Heart left ventricle (tissue), 16 donors: Measurements from ENCODE around the gene ETF1. TPM values are rescaled to one million over a fixed set of nuclear protein-coding genes. Genes with fewer than 3 reads are reported as not detected.

Source experiments
- ATAC-seq, 4 donors: fragments of 200-7000 bp; cut with Tn5 transposase; one replicate each; pipeline ENCODE4 v1.9.1; 2020 to 2022; ENCODE audit warnings: moderate library complexity in 4 of 4, mild to moderate bottlenecking in 3 of 4, moderate number of reproducible peaks in 1 of 4
- DNase-seq, 5 donors: peaks; one replicate each; pipeline ENCODE4 v3.0.0-alpha.2; 2020
- H3K27ac ChIP-seq, 12 donors: fragments of 200-600 bp; sonication (generic) in 4 of 12; one replicate each; pipeline versions ENCODE4 v1.5.0 to v1.8.0; 2016 to 2022; ENCODE audit warnings: mild to moderate bottlenecking in 2 of 12
- H3K27me3 ChIP-seq, 9 donors: fragments of 200-600 bp; sonication (generic) in 2 of 9; one replicate each; pipeline versions ENCODE4 v1.5.1 to v1.8.0; 2016 to 2022; ENCODE audit warnings: mild to moderate bottlenecking in 3 of 9
- H3K36me3 ChIP-seq, 9 donors: fragments of 200-600 bp; sonication (generic) in 2 of 9; one replicate each; pipeline versions ENCODE4 v1.5.0 to v1.8.0; 2018 to 2022; ENCODE audit warnings: mild to moderate bottlenecking in 2 of 9
- H3K4me1 ChIP-seq, 12 donors: fragments of 200-600 bp; sonication (generic) in 4 of 12; one replicate each; pipeline versions ENCODE4 v1.5.0 to v1.8.0; 2016 to 2022; ENCODE audit warnings: mild to moderate bottlenecking in 3 of 12
- H3K4me3 ChIP-seq, 12 donors: fragments of 200-600 bp; sonication (generic) in 4 of 12; one replicate each; pipeline versions ENCODE4 v1.5.0 to v1.8.0; 2017 to 2022; ENCODE audit warnings: mild to moderate bottlenecking in 9 of 12, moderate library complexity in 4 of 12
- H3K9me3 ChIP-seq, 12 donors: fragments of 200-600 bp; sonication (generic) in 4 of 12; one replicate each; pipeline versions ENCODE4 v1.5.0 to v1.8.0; 2016 to 2022; ENCODE audit warnings: mild to moderate bottlenecking in 1 of 12
- POLR2A ChIP-seq, 2 donors: fragments of 450-650 bp; IDR thresholded peaks; one replicate each; pipeline ENCODE4 v1.6.1; 2017; ENCODE audit warnings: antibody characterized with exemption in 2 of 2, mild to moderate bottlenecking in 2 of 2, moderate library complexity in 2 of 2
- WGBS, 4 donors: extraction: QIAGEN DNeasy Blood & Tissue Kit in 2 of 4; methylation state at CpG; one replicate each; pipeline versions ENCODE4 v1.1.5 to v1.1.7; 2013 to 2018; 5-methylcytosine and 5-hydroxymethylcytosine counted together
- intact Hi-C, 10 donors: fragments of 100-400 bp; cut with DNase I; formaldehyde crosslinking; loops; one replicate each; pipeline versions ENCODE4 v1.11.1 to v1.14.2; 2022
- polyA plus RNA-seq, 2 donors: library from polyadenylated mRNA; stranded (reverse); fragments of 200-250 nt; gene quantifications; one replicate each; pipeline ENCODE4 v1.2.3, GENCODE V29; 2013
- total RNA-seq, 9 donors: library from RNA; depleted of rRNA in 2 of 9; stranded (reverse); fragments of >200 nt in 2 of 9; fragmentation: NEBNext Ultra II Directional in 3 of 9; extraction: Animal tissue kit (Norgen Biotek cat#: 25700) in 3 of 9; gene quantifications; one replicate each; pipeline versions ENCODE4 v1.1.0 to v1.2.4, GENCODE V29; 2016 to 2023
- TF ChIP-seq, protein P1 (sequence below), 12 donors: fragments of 200-600 bp; sonication (generic) in 4 of 12; IDR thresholded peaks; one replicate each; pipeline versions ENCODE4 v1.5.0 to v1.8.0; 2018 to 2022; ENCODE audit warnings: antibody characterized with exemption in 12 of 12, mild to moderate bottlenecking in 5 of 12
- donor health status: ischemic (EF 13 %, LVEDD 7.1; RV severe dilation, severe dysfunction).
- donor health status: healthy with polysubstance abuse.
- donor health status: DM: no; HTN: yes; CAD: no.
- donor health status: DM: no; HTN: no; CAD: no.
- donor health status: ischemic (EF 25% LVEDD 6.9; RV normal size, moderate dysfunction).
- donor health status: ischemic (EF 25% LVEDD 5.7; RV mildly dilated, moderate dysfunction).
- donor health status: healthy.
- donor health status: DM: yes; HTN: yes; CAD: no.
- donor health status: ischemic (EF 35%, LVEDD 5.7; RV mildly dilated, moderate dysfunction).
- donor health status: nonischemic (EF 11% LVEDD 7.7; RV severe dilation, severe dysfunction).
- donor health status: DM: yes; HTN: yes; CAD: no.
- donor health status: PGD.
- donor health status: ischemic (EF 29% LVEDD 5.4; RV normal size, mild dysfunction).
- donor health status: nonischemic (EF 23%, LVEDD 6.1; RV moderate dilation, normal function).

The ETF1 gene
- total and polyA plus RNA-seq, 11 donors, result 19.0 to 116 (median 81.8) TPM

- H3K4me1 ChIP-seq, result peaks cover 0 to 40% (median 14%) of the 10 kb centered on the region in 12 donors
- WGBS, 4 donors, result 42 to 45% (median 43%) methylated on average over 9 of the region's 9 CpGs
- no peak for TF ChIP-seq POLR2A (IDR thresholded peaks at IDR 0.05)
- TF ChIP-seq, protein P1, sequence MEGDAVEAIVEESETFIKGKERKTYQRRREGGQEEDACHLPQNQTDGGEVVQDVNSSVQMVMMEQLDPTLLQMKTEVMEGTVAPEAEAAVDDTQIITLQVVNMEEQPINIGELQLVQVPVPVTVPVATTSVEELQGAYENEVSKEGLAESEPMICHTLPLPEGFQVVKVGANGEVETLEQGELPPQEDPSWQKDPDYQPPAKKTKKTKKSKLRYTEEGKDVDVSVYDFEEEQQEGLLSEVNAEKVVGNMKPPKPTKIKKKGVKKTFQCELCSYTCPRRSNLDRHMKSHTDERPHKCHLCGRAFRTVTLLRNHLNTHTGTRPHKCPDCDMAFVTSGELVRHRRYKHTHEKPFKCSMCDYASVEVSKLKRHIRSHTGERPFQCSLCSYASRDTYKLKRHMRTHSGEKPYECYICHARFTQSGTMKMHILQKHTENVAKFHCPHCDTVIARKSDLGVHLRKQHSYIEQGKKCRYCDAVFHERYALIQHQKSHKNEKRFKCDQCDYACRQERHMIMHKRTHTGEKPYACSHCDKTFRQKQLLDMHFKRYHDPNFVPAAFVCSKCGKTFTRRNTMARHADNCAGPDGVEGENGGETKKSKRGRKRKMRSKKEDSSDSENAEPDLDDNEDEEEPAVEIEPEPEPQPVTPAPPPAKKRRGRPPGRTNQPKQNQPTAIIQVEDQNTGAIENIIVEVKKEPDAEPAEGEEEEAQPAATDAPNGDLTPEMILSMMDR (IDR thresholded peaks at IDR 0.05), result no peak
These were observed 31.1 kb upstream of the ETF1 start for GRCh38 chr5:138573949-138574670.

DNA sequence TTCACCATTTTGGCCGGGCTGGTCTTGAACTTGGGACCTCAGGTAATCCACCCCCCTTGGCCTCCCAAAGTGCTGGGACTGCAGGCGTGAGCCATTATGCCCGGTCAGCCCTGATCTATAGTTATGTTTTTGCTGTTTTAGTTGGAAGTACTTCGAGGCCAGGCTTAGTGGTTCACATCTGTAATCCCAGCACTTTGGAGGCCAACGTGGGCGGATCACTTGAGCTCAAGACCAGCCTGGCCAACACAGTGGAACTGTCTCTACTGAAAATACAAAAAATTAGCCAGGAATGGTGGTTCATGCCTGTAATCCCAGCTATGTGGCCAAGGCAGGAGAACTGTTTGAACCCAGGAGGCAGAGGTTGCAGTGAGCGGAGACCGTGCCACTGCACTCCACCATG is 30.2 kb upstream of the ETF1 start:
- Histone ChIP-seq H3K9me3 (no peaks in the 10 kb centered on the region), H3K36me3 (peaks cover 0 to 59% (median 55%) of the 10 kb centered on the region in 9 donors), H3K27ac (peak overlapping the region in 2 of 12 donors; percentile 8 to 99), H3K4me3 (peak overlapping the region in 1 of 12 donors; percentile 89), H3K4me1 (peaks cover 0 to 39% (median 14%) of the 10 kb centered on the region in 12 donors), H3K27me3 (no peaks in the 10 kb centered on the region)
- TF ChIP-seq, protein P1 (IDR thresholded peaks at IDR 0.05), result no peak
- TF ChIP-seq POLR2A (IDR thresholded peaks at IDR 0.05), result no peak
- intact Hi-C loops, result loop anchor here in 1 of 10 donors (10.0 kb wide), 1 partner anchor 692 kb away; no protein-coding TSS in a partner anchor
- DNase-seq, result no peak
- ATAC-seq, result no peak
- 82 to 97% (median 87%) methylated on average over 5 to 8 of the region's 8 CpGs for WGBS, 4 donors

More at GRCh38 chr5:138573949-138574670, 31.1 kb upstream of the ETF1 start:
- ATAC-seq, result no peak
- Histone ChIP-seq H3K36me3 (peaks cover 0 to 50% (median 46%) of the 10 kb centered on the region in 9 donors), H3K27me3 (no peaks in the 10 kb centered on the region), H3K9me3 (no peaks in the 10 kb centered on the region), H3K4me3 (peak overlapping the region; percentile 68 to 98 (median 89)), H3K27ac (peak overlapping the region; percentile 98 to 100 (median 99))
- DNase-seq, result no peak
- intact Hi-C loops, result loop anchor here in 1 of 10 donors (10.0 kb wide), 1 partner anchor 691 kb away; no protein-coding TSS in a partner anchor

DNA sequence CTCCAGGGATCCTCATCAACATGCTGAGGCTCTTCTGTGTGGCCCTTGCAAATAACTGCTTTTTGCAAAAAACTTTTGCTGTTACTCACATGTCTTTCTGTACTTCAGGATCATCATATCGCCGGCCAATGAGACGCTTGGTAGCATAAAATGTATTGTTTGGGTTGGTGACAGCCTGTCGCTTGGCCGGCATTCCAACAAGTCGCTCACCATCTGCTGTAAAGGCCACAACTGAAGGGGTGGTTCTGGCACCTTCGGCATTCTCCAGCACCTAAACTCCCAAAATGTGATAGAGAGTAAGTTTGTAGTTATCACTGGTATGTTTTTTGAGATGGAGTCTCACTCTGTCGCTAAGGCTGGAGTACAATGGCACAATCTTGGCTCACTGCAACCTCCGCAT is 27.8 kb upstream of the ETF1 start:
- H3K9me3 ChIP-seq, result no peaks in the 10 kb centered on the region
- H3K4me1 ChIP-seq, result peaks cover 0 to 35% (median 14%) of the 10 kb centered on the region in 12 donors
- H3K36me3 ChIP-seq, result peaks cover 0 to 82% (median 79%) of the 10 kb centered on the region in 9 donors
- no peak overlapping the region for H3K4me3 ChIP-seq
- no peak overlapping the region for H3K27ac ChIP-seq
- ATAC-seq (no peak), DNase-seq (no peak)
- WGBS, 4 donors, result 93 to 98% (median 98%) methylated on average over 9 of the region's 9 CpGs
- TF ChIP-seq, protein P1 (IDR thresholded peaks at IDR 0.05), result no peak
- TF ChIP-seq POLR2A (IDR thresholded peaks at IDR 0.05), result no peak
- H3K27me3 ChIP-seq, result no peaks in the 10 kb centered on the region
- intact Hi-C loops, result loop anchor here in 1 of 10 donors (10.0 kb wide), 1 partner anchor 694 kb away; no protein-coding TSS in a partner anchor

- no peak for TF ChIP-seq POLR2A (IDR thresholded peaks at IDR 0.05)
- TF ChIP-seq, protein P1 (IDR thresholded peaks at IDR 0.05), result no peak
- H3K9me3 ChIP-seq, result no peaks in the 10 kb centered on the region
- H3K4me3 ChIP-seq, result no peak overlapping the region
- no peaks in the 10 kb centered on the region for H3K27me3 ChIP-seq
- peaks cover 0 to 35% (median 14%) of the 10 kb centered on the region in 12 donors for H3K4me1 ChIP-seq
- peaks cover 3 to 93% (median 90%) of the 10 kb centered on the region in 9 donors for H3K36me3 ChIP-seq
- DNase-seq (no peak), ATAC-seq (no peak)
- 90 to 95% (median 91%) methylated on average over 7 of the region's 7 CpGs for WGBS, 4 donors
- intact Hi-C loops, result loop anchor here in 1 of 10 donors (10.0 kb wide), 1 partner anchor 695 kb away; no protein-coding TSS in a partner anchor
- H3K27ac ChIP-seq, result no peak overlapping the region
These were observed 26.7 kb upstream of the ETF1 start for GRCh38 chr5:138569782-138570181.
